Right lobe of liver (tissue), 6 donors: Measurements from ENCODE around the gene AIFM2. TPM values are rescaled to one million over a fixed set of nuclear protein-coding genes. Genes with fewer than 3 reads are reported as not detected.

Experiments used
- ATAC-seq, 4 donors: fragments of 200-7000 bp; cut with Tn5 transposase; one replicate each; pipeline ENCODE4 v1.9.1; 2020; ENCODE audit warnings: mild to moderate bottlenecking in 4 of 4, moderate library complexity in 4 of 4
- DNase-seq, 3 donors: peaks; one replicate each; pipeline ENCODE4 v3.0.0-alpha.2; 2020
- H3K27ac ChIP-seq, 3 donors: fragments of 200-600 bp; one replicate each; pipeline ENCODE4 v1.8.0; 2022
- H3K27me3 ChIP-seq, 2 donors: fragments of 200-600 bp; one replicate each; pipeline ENCODE4 v1.8.0; 2022
- H3K36me3 ChIP-seq, 4 donors: fragments of 200-600 bp; sonication (generic) in 1 of 4; one replicate each; pipeline versions ENCODE4 v1.5.1 to v1.8.0; 2017 to 2022; ENCODE audit warnings: control low read depth in 1 of 4
- H3K4me1 ChIP-seq, 4 donors: fragments of 200-600 bp; sonication (generic) in 1 of 4; one replicate each; pipeline versions ENCODE4 v1.5.1 to v1.8.0; 2017 to 2022; ENCODE audit warnings: control low read depth in 1 of 4
- H3K4me3 ChIP-seq, 3 donors: fragments of 200-600 bp; one replicate each; pipeline ENCODE4 v1.8.0; 2022
- H3K9me3 ChIP-seq, 4 donors: fragments of 200-600 bp; sonication (generic) in 1 of 4; one replicate each; pipeline versions ENCODE4 v1.5.1 to v1.8.0; 2017 to 2022; ENCODE audit warnings: control low read depth in 1 of 4
- POLR2A ChIP-seq: fragments of 450-650 bp; IDR thresholded peaks from one replicate; pipeline ENCODE4 v1.6.1; 2017; ENCODE audit warnings: antibody characterized with exemption, mild to moderate bottlenecking
- WGBS: methylation state at CpG from one replicate; pipeline ENCODE4 v1.1.6; 2018; ENCODE audit warnings: low coverage, low lambda C conversion rate; ENCODE audit not compliant: insufficient coverage; ENCODE audit errors: missing lambda C conversion rate; 5-methylcytosine and 5-hydroxymethylcytosine counted together
- intact Hi-C, 2 donors: fragments of 100-400 bp; cut with DNase I; formaldehyde crosslinking; loops; one replicate each; pipeline versions ENCODE4 v1.11.2 to v1.14.1; 2022
- total RNA-seq, 6 experiments: library from RNA; depleted of rRNA in 2 of 6; stranded (reverse); fragments of >200 nt in 2 of 6; fragmentation: NEBNext Ultra II Directional in 3 of 6; extraction: Animal tissue kit (Norgen Biotek cat#: 25700) in 3 of 6; gene quantifications; one replicate each; pipeline versions ENCODE4 v1.1.0 to v1.2.4, GENCODE V29; 2016 to 2023
- TF ChIP-seq, protein P1 (sequence below), 4 donors: fragments of 200-600 bp in 3 of 4; fragments of 450-650 bp in 1 of 4; IDR thresholded peaks; one replicate each; pipeline versions ENCODE4 v1.5.1 to v1.8.0; 2016 to 2022; ENCODE audit warnings: antibody characterized with exemption in 4 of 4, mild to moderate bottlenecking in 2 of 4
- donor health status: DM: no; HTN: yes; CAD: no.
- donor health status: DM: no; HTN: no; CAD: no.
- donor health status: DM: no; HTN: no; CAD: no.
- donor health status: DM: no; HTN: yes; CAD: no.
- donor health status: DM: no; HTN: yes; CAD: no.

Gene AIFM2
- total RNA-seq, 6 experiments from 2014 or later, result 11.4 to 23.3 (median 18.2) TPM

- intact Hi-C loops, result no loop called here
- no peaks in the 10 kb centered on the region for H3K27me3 ChIP-seq
- no peak overlapping the region for H3K4me3 ChIP-seq
- H3K9me3 ChIP-seq, result no peaks in the 10 kb centered on the region
- H3K36me3 ChIP-seq, result no peaks in the 10 kb centered on the region
- ATAC-seq (no peak), DNase-seq (no peak)
- no peak for TF ChIP-seq POLR2A
- TF ChIP-seq, protein P1, sequence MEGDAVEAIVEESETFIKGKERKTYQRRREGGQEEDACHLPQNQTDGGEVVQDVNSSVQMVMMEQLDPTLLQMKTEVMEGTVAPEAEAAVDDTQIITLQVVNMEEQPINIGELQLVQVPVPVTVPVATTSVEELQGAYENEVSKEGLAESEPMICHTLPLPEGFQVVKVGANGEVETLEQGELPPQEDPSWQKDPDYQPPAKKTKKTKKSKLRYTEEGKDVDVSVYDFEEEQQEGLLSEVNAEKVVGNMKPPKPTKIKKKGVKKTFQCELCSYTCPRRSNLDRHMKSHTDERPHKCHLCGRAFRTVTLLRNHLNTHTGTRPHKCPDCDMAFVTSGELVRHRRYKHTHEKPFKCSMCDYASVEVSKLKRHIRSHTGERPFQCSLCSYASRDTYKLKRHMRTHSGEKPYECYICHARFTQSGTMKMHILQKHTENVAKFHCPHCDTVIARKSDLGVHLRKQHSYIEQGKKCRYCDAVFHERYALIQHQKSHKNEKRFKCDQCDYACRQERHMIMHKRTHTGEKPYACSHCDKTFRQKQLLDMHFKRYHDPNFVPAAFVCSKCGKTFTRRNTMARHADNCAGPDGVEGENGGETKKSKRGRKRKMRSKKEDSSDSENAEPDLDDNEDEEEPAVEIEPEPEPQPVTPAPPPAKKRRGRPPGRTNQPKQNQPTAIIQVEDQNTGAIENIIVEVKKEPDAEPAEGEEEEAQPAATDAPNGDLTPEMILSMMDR (IDR thresholded peaks at IDR 0.05), result no peak
- H3K4me1 ChIP-seq, result no peaks in the 10 kb centered on the region
- 79% methylated on average over 2 of the region's 2 CpGs for WGBS
- H3K27ac ChIP-seq, result no peak overlapping the region
Measured at GRCh38 chr10:70067586-70067985, 65.0 kb downstream of the AIFM2 start.

DNA sequence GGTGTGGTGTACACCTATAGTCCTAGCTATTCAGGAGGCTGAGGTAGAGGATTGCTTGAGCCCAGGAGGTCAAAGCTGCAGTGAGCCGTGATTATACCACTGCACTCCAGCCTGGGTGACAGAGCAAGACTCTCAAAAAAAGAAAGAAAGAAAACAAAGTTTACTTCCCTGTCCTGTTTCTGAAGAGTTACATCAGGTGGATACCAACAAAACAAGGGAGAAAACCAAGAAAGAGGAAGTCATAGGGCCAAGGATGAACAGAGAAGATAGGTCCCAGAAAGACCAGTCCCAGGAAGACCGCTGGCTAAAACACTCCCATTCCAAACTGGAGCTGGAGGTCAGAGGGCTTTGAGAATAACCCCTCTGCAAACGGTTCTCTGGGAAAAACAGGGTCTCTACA is 66.4 kb downstream of the AIFM2 start:
- intact Hi-C loops, result no loop called here
- Histone ChIP-seq H3K9me3 (no peaks in the 10 kb centered on the region), H3K36me3 (no peaks in the 10 kb centered on the region), H3K27ac (no peak overlapping the region), H3K4me1 (no peaks in the 10 kb centered on the region), H3K4me3 (no peak overlapping the region), H3K27me3 (no peaks in the 10 kb centered on the region)
- DNase-seq, result no peak
- no peak for TF ChIP-seq POLR2A
- TF ChIP-seq, protein P1 (IDR thresholded peaks at IDR 0.05), result no peak
- 90% methylated on average over 3 of the region's 3 CpGs for WGBS
- ATAC-seq, result no peak

- no peak for ATAC-seq
- no peak for DNase-seq
- no peak overlapping the region for H3K4me3 ChIP-seq
- no peak for TF ChIP-seq POLR2A
- TF ChIP-seq, protein P1 (IDR thresholded peaks at IDR 0.05), result no peak
- no peaks in the 10 kb centered on the region for H3K9me3 ChIP-seq
- H3K27me3 ChIP-seq, result no peaks in the 10 kb centered on the region
- H3K4me1 ChIP-seq, result no peaks in the 10 kb centered on the region
- H3K27ac ChIP-seq, result no peak overlapping the region
- intact Hi-C loops, result no loop called here
- WGBS, result 81% methylated on average over 3 of the region's 4 CpGs
- H3K36me3 ChIP-seq, result no peaks in the 10 kb centered on the region
Measured at GRCh38 chr10:70064486-70064885, 68.1 kb downstream of the AIFM2 start.

DNA sequence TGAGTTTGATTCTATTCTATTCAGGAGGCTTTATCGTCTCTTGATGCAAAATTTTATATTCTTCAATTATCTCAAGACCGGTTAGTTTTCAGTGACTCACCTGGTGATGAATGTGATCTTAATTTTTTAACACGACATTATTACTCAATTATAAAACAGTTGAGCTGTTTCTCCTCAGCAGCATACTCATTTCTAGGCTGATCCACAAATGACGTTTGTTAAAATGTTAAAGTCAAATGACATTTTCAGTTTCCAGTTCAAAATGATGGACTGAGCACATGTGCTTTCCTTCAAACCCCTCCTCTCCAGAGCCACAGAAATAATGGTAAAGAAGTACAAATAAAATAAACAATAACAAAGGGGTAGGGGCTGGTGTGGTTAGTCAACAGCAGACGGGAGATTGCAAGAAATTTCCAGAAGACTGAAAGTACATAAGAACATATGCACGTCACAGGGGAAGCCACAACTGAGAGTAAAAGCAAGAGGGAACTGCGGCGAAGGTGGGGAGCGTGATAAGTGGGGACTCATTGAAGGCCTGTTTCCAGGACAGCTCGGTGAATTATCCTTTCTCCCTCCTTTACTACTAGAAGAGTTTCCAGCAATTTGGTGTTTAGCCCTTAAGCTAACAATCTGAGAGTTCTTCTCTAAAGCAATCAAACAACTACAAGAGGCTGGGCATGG is 69.1 kb downstream of the AIFM2 start:
- no peak for DNase-seq
- intact Hi-C loops, result no loop called here
- WGBS, result 62% methylated on average over 6 of the region's 10 CpGs
- Histone ChIP-seq H3K4me3 (no peak overlapping the region), H3K36me3 (no peaks in the 10 kb centered on the region), H3K4me1 (no peaks in the 10 kb centered on the region), H3K9me3 (no peaks in the 10 kb centered on the region), H3K27me3 (no peaks in the 10 kb centered on the region), H3K27ac (no peak overlapping the region)
- no peak for TF ChIP-seq POLR2A
- TF ChIP-seq, protein P1 (IDR thresholded peaks at IDR 0.05), result no peak
- ATAC-seq, result no peak

Other genes starting within 250 kb of the AIFM2 start
- gene MACROH2A2, start 80.0 kb downstream of the AIFM2 start, total RNA-seq, result 10 to 100 TPM in 2 of 6 experiments, 1 to 10 TPM in 4; 2.0 to 12.1 (median 5.0) TPM
- 10 to 100 TPM in 2 of 6 experiments, 1 to 10 TPM in 4; 5.3 to 11.1 (median 8.2) TPM for gene TYSND1, start 13.9 kb upstream of the AIFM2 start, total RNA-seq
- gene SAR1A, start 37.7 kb upstream of the AIFM2 start, total RNA-seq, result 10 to 100 TPM; 35.3 to 77.5 (median 61.0) TPM
- 100 to 1,000 TPM in 3 of 6 experiments, 10 to 100 TPM in 3; 64.8 to 133 (median 95.7) TPM for gene PPA1, start 100.6 kb upstream of the AIFM2 start, total RNA-seq
- not detected for gene NPFFR1, start 151.2 kb upstream of the AIFM2 start, total RNA-seq
- gene LRRC20, start 249.8 kb upstream of the AIFM2 start, total RNA-seq, result 10 to 100 TPM in 5 of 6 experiments, 1 to 10 TPM in 1; 9.6 to 22.5 (median 16.6) TPM